ENCODE data around the gene FILIP1L. TPM values are rescaled to one million over a fixed set of nuclear protein-coding genes. Genes with fewer than 3 reads are reported as not detected.

FILIP1L gene
- polyA plus RNA-seq, 1 of the 3 experiments (the other 2 are of a cell fraction), result 26.8 TPM

DNA sequence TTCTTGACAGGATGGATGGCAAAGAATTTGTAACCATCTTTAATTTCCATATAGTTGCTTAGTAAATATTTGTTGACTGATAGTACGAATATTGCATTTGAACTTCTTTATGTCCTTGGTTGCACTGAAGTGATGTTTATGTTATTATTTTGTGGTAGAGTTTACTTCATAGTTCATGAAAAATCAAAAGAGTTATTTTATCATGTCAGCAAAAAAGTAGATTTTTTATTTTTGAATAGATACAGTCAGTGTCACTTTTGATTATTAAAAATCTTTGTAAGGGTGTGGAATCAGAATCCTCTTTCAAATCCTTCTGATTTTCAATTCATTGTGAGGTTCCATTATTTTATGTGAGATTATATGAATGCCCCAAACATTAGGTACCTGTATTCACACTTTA, 35.0 kb downstream of the FILIP1L start:
- no peak overlapping the region for H3K9ac ChIP-seq
- H3K27me3 ChIP-seq (ENCODE audit: insufficient read depth), result no peaks in the 10 kb centered on the region
- no peak overlapping the region for H3K4me3 ChIP-seq (ENCODE audit: low read depth in 2 of 2, low read length in 1 of 2)
- H3K36me3 ChIP-seq (replicated peaks in 1 of 2; ENCODE audit: control insufficient read depth in 1 of 2, insufficient read depth in 2 of 2, low read length in 1 of 2), result no peaks in the 10 kb centered on the region
- H3K27ac ChIP-seq (ENCODE audit: low read depth in 2 of 2, low read length in 1 of 2), result no peak overlapping the region
- POLR2A ChIA-PET, result no interaction called here
- H3K9me2 ChIP-seq, result no peaks in the 10 kb centered on the region
- 91% methylated on average over 1 of the region's 1 CpG for WGBS (ENCODE audit: low lambda C conversion rate)
- TF ChIP-seq SMC3 (IDR thresholded peaks at IDR 0.05; ENCODE audit: low read depth, low read length) (no peak), FOSL2 (IDR thresholded peaks at IDR 0.05; ENCODE audit: borderline replicate concordance, low read depth) (no peak), MXI1 (IDR thresholded peaks at IDR 0.05; ENCODE audit: low read depth, low read length) (no peak), JUND (IDR thresholded peaks at IDR 0.05) (no peak), FOXJ3 (CRISPR knock-in tag; IDR thresholded peaks at IDR 0.05) (no peak), NRF1 (IDR thresholded peaks at IDR 0.05; ENCODE audit: low read depth, low read length) (no peak), YY1 (IDR thresholded peaks at IDR 0.05; ENCODE audit: low read depth) (no peak), FOXM1 (IDR thresholded peaks at IDR 0.05; ENCODE audit: low read depth) (no peak)
- TF ChIP-seq, protein P1, sequence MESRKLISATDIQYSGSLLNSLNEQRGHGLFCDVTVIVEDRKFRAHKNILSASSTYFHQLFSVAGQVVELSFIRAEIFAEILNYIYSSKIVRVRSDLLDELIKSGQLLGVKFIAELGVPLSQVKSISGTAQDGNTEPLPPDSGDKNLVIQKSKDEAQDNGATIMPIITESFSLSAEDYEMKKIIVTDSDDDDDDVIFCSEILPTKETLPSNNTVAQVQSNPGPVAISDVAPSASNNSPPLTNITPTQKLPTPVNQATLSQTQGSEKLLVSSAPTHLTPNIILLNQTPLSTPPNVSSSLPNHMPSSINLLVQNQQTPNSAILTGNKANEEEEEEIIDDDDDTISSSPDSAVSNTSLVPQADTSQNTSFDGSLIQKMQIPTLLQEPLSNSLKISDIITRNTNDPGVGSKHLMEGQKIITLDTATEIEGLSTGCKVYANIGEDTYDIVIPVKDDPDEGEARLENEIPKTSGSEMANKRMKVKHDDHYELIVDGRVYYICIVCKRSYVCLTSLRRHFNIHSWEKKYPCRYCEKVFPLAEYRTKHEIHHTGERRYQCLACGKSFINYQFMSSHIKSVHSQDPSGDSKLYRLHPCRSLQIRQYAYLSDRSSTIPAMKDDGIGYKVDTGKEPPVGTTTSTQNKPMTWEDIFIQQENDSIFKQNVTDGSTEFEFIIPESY (IDR thresholded peaks at IDR 0.05; ENCODE audit: borderline replicate concordance, low read depth), result no peak
- TF ChIP-seq, protein P2, sequence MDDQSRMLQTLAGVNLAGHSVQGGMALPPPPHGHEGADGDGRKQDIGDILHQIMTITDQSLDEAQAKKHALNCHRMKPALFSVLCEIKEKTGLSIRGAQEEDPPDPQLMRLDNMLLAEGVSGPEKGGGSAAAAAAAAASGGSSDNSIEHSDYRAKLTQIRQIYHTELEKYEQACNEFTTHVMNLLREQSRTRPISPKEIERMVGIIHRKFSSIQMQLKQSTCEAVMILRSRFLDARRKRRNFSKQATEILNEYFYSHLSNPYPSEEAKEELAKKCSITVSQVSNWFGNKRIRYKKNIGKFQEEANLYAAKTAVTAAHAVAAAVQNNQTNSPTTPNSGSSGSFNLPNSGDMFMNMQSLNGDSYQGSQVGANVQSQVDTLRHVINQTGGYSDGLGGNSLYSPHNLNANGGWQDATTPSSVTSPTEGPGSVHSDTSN (IDR thresholded peaks at IDR 0.05), result no peak
- TF ChIP-seq, protein P3, sequence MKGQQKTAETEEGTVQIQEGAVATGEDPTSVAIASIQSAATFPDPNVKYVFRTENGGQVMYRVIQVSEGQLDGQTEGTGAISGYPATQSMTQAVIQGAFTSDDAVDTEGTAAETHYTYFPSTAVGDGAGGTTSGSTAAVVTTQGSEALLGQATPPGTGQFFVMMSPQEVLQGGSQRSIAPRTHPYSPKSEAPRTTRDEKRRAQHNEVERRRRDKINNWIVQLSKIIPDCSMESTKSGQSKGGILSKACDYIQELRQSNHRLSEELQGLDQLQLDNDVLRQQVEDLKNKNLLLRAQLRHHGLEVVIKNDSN (IDR thresholded peaks at IDR 0.05; ENCODE audit: borderline replicate concordance, low read depth), result no peak
- no peaks in the 10 kb centered on the region for H3K9me3 ChIP-seq
- no peaks in the 10 kb centered on the region for H3F3A ChIP-seq (replicated peaks; ENCODE audit: insufficient read depth)
- H2AFZ ChIP-seq (ENCODE audit: low read depth), result no peak overlapping the region
- no peaks in the 10 kb centered on the region for H3K79me2 ChIP-seq (ENCODE audit: insufficient read depth)
- no peaks in the 10 kb centered on the region for H4K20me1 ChIP-seq (ENCODE audit: insufficient read depth)
- no peak overlapping the region for H3K4me2 ChIP-seq
- DNase-seq, result no peak
- H3K4me1 ChIP-seq (ENCODE audit: control insufficient read depth in 1 of 2, insufficient read depth in 2 of 2, low read depth in 1 of 2, low read length in 1 of 2), result no peaks in the 10 kb centered on the region
- CTCF ChIA-PET, result interaction anchor here (1.2 to 2.8 kb wide), 2 partner anchors 10 to 175 kb away, joined by 4 to 10 read pairs (median 6); no protein-coding TSS in a partner anchor

DNA sequence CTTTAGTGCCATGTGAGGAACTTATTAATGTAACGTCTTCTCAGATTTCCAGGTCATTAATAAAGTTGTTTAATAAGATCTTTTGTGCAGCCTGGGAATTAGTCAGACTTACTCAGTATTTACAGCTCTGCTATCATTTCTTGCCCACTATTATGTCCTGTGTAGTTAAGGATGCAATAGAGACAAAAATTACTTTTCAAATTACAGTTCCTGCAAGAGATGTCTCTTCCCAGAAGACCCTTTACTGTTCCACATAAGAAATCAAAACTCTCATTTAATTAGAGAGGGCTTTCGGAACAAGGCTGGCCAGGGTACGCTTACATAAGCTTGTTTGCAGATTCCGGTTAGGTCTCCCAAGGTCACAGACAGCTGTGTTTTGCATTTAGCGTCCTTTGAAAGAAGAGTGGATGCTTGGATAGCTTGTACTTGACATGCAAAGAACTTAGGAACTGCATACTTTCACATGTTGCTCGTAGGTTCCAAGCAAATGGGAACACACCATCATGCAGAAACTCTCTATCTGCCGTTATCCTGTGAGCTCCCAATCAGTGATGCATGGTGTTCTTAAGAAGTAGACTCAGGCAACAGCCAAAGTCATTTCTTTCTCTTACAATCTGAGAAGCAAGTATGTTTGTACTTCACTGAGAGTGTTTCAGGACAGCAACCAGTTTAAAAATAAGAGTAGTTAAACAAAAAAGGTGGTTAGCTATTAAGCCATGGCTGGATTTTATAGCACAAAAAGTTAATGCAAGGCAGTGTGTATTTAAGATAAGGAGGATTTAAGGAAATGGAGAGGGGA, 37.4 kb downstream of the FILIP1L start:
- no peak overlapping the region for H3K4me2 ChIP-seq
- H3K79me2 ChIP-seq (ENCODE audit: insufficient read depth), result no peaks in the 10 kb centered on the region
- no peaks in the 10 kb centered on the region for H3K9me3 ChIP-seq
- DNase-seq, result no peak
- no peak overlapping the region for H3K9ac ChIP-seq
- 91% methylated on average over 7 of the region's 7 CpGs for WGBS (ENCODE audit: low lambda C conversion rate)
- H3K36me3 ChIP-seq (replicated peaks in 1 of 2; ENCODE audit: control insufficient read depth in 1 of 2, insufficient read depth in 2 of 2, low read length in 1 of 2), result no peaks in the 10 kb centered on the region
- POLR2A ChIA-PET, result no interaction called here
- no peaks in the 10 kb centered on the region for H4K20me1 ChIP-seq (ENCODE audit: insufficient read depth)
- no peaks in the 10 kb centered on the region for H3K27me3 ChIP-seq (ENCODE audit: insufficient read depth)
- H3K27ac ChIP-seq (ENCODE audit: low read depth in 2 of 2, low read length in 1 of 2), result no peak overlapping the region
- H3K4me1 ChIP-seq (ENCODE audit: control insufficient read depth in 1 of 2, insufficient read depth in 2 of 2, low read depth in 1 of 2, low read length in 1 of 2), result no peaks in the 10 kb centered on the region
- CTCF ChIA-PET, result interaction anchor here (2.8 to 10.4 kb wide), 3 partner anchors 8 to 233 kb away, joined by 8 to 116 read pairs (median 10); no protein-coding TSS in a partner anchor
- H2AFZ ChIP-seq (ENCODE audit: low read depth), result no peak overlapping the region
- H3K4me3 ChIP-seq (ENCODE audit: low read depth in 2 of 2, low read length in 1 of 2), result no peak overlapping the region
- no peaks in the 10 kb centered on the region for H3K9me2 ChIP-seq
- no peaks in the 10 kb centered on the region for H3F3A ChIP-seq (replicated peaks; ENCODE audit: insufficient read depth)
- TF ChIP-seq JUND (IDR thresholded peaks at IDR 0.05) (no peak), GABPA (IDR thresholded peaks at IDR 0.05; ENCODE audit: low read depth) (no peak), FOSL2 (IDR thresholded peaks at IDR 0.05; ENCODE audit: borderline replicate concordance, low read depth) (no peak), RFX5 (IDR thresholded peaks at IDR 0.05; ENCODE audit: low read length) (no peak), RAD21 (IDR thresholded peaks at IDR 0.05; ENCODE audit: low read length) (no peak), GATA2 (CRISPR knock-in tag; IDR thresholded peaks at IDR 0.05) (no peak), SIN3A (IDR thresholded peaks at IDR 0.05; ENCODE audit: borderline replicate concordance, low read depth, low read length) (no peak), EP300 (IDR thresholded peaks at IDR 0.05; ENCODE audit: borderline replicate concordance in 1 of 2, low read depth in 1 of 2, low read length in 1 of 2) (no peak), RCOR1 (IDR thresholded peaks at IDR 0.05; ENCODE audit: low read length) (no peak)
- TF ChIP-seq, protein P2 (IDR thresholded peaks at IDR 0.05), result no peak
- TF ChIP-seq, protein P1 (IDR thresholded peaks at IDR 0.05; ENCODE audit: borderline replicate concordance, low read depth), result no peak

Measured in SK-N-SH (cell line).